ENCODE data around the gene GRIK4. TPM values are rescaled to one million over a fixed set of nuclear protein-coding genes. Genes with fewer than 3 reads are reported as not detected.

Gene GRIK4
- polyA plus RNA-seq, 1 experiment, result 0.55 TPM

DNA sequence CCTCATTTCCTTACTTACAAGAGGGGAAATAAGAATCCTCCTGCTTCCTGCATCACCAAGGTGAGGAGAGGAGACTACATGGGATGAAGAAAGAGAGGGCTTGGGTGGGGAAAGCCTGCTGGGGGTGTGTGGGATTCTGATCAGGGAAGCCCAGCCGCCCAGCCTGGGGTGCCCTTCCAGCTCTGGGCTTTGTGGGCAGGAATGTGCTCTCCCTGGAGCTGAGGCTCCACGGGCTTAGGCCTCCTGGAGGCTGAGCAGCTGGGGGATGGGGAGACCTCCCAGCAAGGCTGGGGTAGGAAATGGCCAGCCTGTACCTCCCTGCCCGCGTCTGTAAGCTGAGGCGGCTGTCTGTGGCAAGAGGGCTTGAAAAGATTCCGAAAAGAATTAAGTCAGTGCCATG is 206.1 kb downstream of the GRIK4 start:
- Histone ChIP-seq H3K9me3 (ENCODE audit: control insufficient read depth, insufficient read depth, low read length) (no peaks in the 10 kb centered on the region), H3K27me3 (ENCODE audit: control insufficient read depth, insufficient read depth, low read length) (peaks cover 9% of the 10 kb centered on the region), H3K27ac (ENCODE audit: low read depth, low read length) (no peak overlapping the region), H3K4me3 (ENCODE audit: low read depth, low read length) (no peak overlapping the region)
- TF ChIP-seq, protein P1, sequence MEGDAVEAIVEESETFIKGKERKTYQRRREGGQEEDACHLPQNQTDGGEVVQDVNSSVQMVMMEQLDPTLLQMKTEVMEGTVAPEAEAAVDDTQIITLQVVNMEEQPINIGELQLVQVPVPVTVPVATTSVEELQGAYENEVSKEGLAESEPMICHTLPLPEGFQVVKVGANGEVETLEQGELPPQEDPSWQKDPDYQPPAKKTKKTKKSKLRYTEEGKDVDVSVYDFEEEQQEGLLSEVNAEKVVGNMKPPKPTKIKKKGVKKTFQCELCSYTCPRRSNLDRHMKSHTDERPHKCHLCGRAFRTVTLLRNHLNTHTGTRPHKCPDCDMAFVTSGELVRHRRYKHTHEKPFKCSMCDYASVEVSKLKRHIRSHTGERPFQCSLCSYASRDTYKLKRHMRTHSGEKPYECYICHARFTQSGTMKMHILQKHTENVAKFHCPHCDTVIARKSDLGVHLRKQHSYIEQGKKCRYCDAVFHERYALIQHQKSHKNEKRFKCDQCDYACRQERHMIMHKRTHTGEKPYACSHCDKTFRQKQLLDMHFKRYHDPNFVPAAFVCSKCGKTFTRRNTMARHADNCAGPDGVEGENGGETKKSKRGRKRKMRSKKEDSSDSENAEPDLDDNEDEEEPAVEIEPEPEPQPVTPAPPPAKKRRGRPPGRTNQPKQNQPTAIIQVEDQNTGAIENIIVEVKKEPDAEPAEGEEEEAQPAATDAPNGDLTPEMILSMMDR (IDR thresholded peaks at IDR 0.05; ENCODE audit: low read depth, low read length), result no peak
- POLR2A ChIA-PET, result no interaction called here
- DNase-seq (ENCODE audit: low read depth, low spot score), result no peak
- CTCF ChIA-PET, result no interaction called here

DNA sequence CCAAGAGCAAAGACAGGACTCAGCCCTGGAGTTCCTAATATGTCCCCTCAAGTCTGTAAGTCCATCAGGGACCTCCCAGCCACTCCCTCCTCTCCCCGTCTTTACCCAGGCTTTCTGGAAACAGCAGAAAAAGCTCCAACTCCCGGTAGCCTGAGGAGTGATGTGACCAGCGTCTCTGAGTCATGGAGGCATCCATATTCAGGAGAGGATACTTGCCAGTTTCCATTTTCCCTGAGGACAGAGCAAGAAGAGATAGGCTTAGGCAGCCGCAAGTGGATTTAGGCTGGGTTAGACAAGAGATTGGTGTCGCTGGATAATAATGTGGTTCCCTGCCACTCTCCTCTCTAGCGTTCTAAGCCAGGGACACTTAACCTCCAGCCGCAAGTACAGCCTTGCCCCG is 206.6 kb downstream of the GRIK4 start:
- no peaks in the 10 kb centered on the region for H3K9me3 ChIP-seq (ENCODE audit: control insufficient read depth, insufficient read depth, low read length)
- no peak overlapping the region for H3K4me3 ChIP-seq (ENCODE audit: low read depth, low read length)
- ChIA-PET POLR2A (no interaction called here), CTCF (interaction anchor here (2.0 kb wide), 1 partner anchor 208 kb away, joined by 5 read pairs; no protein-coding TSS in a partner anchor)
- no peak overlapping the region for H3K27ac ChIP-seq (ENCODE audit: low read depth, low read length)
- peaks cover 9% of the 10 kb centered on the region for H3K27me3 ChIP-seq (ENCODE audit: control insufficient read depth, insufficient read depth, low read length)
- DNase-seq (ENCODE audit: low read depth, low spot score), result no peak
- TF ChIP-seq, protein P1 (IDR thresholded peaks at IDR 0.05; ENCODE audit: low read depth, low read length), result no peak

DNA sequence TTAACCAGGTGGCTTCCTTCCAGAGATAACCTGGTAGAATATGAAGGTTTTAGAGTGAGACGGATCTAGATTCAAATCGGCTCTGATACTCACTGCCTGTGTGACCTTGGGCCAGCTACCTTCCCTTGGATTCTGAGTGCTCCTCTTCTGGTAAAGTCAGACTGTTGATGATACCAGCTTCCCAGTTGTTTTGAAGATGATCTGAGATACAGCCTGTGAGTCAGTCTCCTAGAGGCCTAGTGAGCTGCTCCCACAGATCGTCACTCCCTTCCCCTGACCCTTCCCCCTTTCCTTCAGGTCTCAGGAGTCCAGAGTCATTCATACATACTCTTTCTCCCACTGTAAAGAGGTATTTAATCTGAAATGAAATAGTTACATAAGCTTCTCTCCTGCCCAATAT is 207.8 kb downstream of the GRIK4 start:
- H3K4me3 ChIP-seq (ENCODE audit: low read depth, low read length), result no peak overlapping the region
- CTCF ChIA-PET, result interaction anchor here (1.0 to 2.0 kb wide), 4 partner anchors 34 to 475 kb away, joined by 3 to 6 read pairs (median 4); no protein-coding TSS in a partner anchor
- no peak overlapping the region for H3K27ac ChIP-seq (ENCODE audit: low read depth, low read length)
- POLR2A ChIA-PET, result no interaction called here
- DNase-seq (ENCODE audit: low read depth, low spot score), result no peak
- peaks cover 9% of the 10 kb centered on the region for H3K27me3 ChIP-seq (ENCODE audit: control insufficient read depth, insufficient read depth, low read length)
- TF ChIP-seq, protein P1 (IDR thresholded peaks at IDR 0.05; ENCODE audit: low read depth, low read length), result no peak
- no peaks in the 10 kb centered on the region for H3K9me3 ChIP-seq (ENCODE audit: control insufficient read depth, insufficient read depth, low read length)

DNA sequence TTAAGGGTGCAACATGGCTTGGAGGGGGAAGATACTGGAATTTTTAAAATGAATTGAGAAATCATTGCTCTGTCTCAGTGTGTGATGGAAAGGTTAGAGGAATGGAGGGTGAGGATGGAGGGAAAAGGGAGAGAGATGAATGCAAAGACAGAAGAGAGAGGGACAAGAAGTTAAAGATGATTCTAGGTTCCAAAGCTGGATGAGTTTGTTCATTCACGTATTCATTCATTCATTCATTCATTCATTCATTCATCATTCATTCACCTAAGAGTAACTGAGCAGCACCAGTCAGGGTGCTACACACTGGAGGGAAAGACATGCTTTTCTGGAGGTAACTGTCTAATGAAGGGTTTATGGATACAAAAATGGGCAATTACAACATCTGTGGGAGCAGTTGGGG is 209.2 kb downstream of the GRIK4 start:
- Histone ChIP-seq H3K27me3 (ENCODE audit: control insufficient read depth, insufficient read depth, low read length) (peaks cover 9% of the 10 kb centered on the region), H3K4me3 (ENCODE audit: low read depth, low read length) (no peak overlapping the region), H3K9me3 (ENCODE audit: control insufficient read depth, insufficient read depth, low read length) (no peaks in the 10 kb centered on the region), H3K27ac (ENCODE audit: low read depth, low read length) (no peak overlapping the region)
- ChIA-PET CTCF (interaction anchor here (1.1 to 1.6 kb wide), 2 partner anchors 81 to 474 kb away, joined by 3 to 6 read pairs; no protein-coding TSS in a partner anchor), POLR2A (no interaction called here)
- DNase-seq (ENCODE audit: low read depth, low spot score), result no peak
- TF ChIP-seq, protein P1 (IDR thresholded peaks at IDR 0.05; ENCODE audit: low read depth, low read length), result no peak

DNA sequence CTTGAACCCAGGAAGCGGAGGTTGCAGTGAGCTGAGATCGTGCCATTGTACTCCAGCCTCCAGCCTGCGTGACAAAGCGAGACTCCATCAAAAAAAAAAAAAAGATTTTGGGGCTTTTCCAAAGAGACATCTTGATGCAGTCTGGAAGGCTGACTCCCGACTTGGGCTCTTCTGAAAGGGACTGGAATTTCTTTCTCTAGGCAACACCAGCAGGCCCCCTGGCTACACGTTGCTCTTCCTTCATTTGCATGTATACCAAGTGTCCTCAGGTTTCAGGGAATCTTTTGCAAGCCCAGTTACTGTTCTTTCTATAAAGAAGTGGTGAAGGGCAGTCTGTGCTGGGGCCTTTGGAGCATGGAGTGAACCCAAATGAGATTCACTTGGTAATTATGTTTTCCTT is 211.0 kb downstream of the GRIK4 start:
- DNase-seq (ENCODE audit: low read depth, low spot score), result no peak
- Histone ChIP-seq H3K27ac (ENCODE audit: low read depth, low read length) (no peak overlapping the region), H3K27me3 (ENCODE audit: control insufficient read depth, insufficient read depth, low read length) (peaks cover 9% of the 10 kb centered on the region), H3K4me3 (ENCODE audit: low read depth, low read length) (no peak overlapping the region), H3K9me3 (ENCODE audit: control insufficient read depth, insufficient read depth, low read length) (no peaks in the 10 kb centered on the region)
- TF ChIP-seq, protein P1 (IDR thresholded peaks at IDR 0.05; ENCODE audit: low read depth, low read length), result no peak
- CTCF ChIA-PET, result no interaction called here
- POLR2A ChIA-PET, result interaction anchor here (0.6 kb wide), 1 partner anchor 383 kb away, joined by 3 read pairs; no protein-coding TSS in a partner anchor

Data from AG04450 (cell line).